Measurements from ENCODE around the gene UHRF1. TPM values are rescaled to one million over a fixed set of nuclear protein-coding genes. Genes with fewer than 3 reads are reported as not detected.
A peak's percentile ranks its signal among the peaks of the same experiment; 100 is the strongest.

Gene UHRF1
- total RNA-seq, 1 donor from 2014 or later: 223 TPM

DNA sequence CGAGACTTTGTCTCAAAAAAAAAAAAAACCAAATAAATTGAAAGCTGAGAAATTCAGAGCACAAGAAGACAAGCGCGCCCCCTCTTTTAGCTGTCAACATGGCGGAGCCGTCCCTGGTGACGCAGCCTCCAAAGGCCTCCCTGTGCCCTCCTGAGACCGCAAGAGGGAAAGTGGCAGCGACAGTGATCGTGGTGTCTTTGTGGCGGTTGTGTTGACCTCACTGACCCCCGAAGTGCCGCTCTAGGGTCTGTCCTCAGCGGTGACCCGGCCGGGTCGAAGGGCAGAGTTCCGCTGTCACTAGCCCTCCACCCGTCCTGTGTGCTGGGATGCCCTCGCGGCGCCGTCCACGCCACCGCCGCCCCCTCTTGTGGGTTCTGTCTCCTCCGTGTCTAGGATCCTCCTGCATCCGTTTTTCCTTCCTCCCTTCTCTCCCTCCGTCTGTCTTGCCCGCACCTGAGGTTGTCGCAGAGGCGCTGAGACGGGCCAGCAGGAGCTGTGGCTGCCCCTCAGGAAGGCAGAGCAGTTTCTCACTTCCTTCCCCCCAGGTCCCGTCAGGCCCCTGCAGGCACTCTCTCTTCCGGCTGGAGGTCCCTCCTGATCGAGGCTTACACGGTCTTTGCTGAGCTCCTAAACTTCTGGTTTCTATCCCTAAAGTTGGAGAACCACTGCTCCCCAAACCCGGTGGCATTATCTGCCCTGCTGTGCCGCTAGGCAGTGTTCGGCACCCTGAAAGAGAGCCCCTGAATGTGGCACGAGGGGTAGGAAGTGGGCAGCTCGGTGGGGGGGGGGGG is 7.2 kb downstream of the UHRF1 start:
- Mint-ChIP-seq H3K4me1 (peaks cover 37% of the 10 kb centered on the region), H3K27me3 (ENCODE audit: low read depth) (no peaks in the 10 kb centered on the region), H3K36me3 (ENCODE audit: low read depth) (peaks cover 20% of the 10 kb centered on the region), H3K4me3 (peak overlapping the region; percentile 70), H3K27ac (ENCODE audit: unreplicated experiment) (peak overlapping the region; percentile 92), H3K9me3 (no peaks in the 10 kb centered on the region)
- TF ChIP-seq CTCF (conservative IDR thresholded peaks at IDR 0.05): no peak
- DNase-seq (ENCODE audit: low read depth, low spot score): no peak

GRCh38 chr19:4922530-4923275 is 13.4 kb downstream of the UHRF1 start:
- H3K4me1 Mint-ChIP-seq: no peaks in the 10 kb centered on the region
- H3K36me3 Mint-ChIP-seq (ENCODE audit: low read depth): peaks cover 10% of the 10 kb centered on the region
- no peak for DNase-seq (ENCODE audit: low read depth, low spot score)
- H3K9me3 Mint-ChIP-seq: no peaks in the 10 kb centered on the region
- no peak for TF ChIP-seq CTCF (conservative IDR thresholded peaks at IDR 0.05)
- no peak overlapping the region for H3K4me3 Mint-ChIP-seq
- H3K27ac Mint-ChIP-seq (ENCODE audit: unreplicated experiment): no peak overlapping the region
- H3K27me3 Mint-ChIP-seq (ENCODE audit: low read depth): no peaks in the 10 kb centered on the region

GRCh38 chr19:4923276-4923747 is 14.0 kb downstream of the UHRF1 start:
- H3K27ac Mint-ChIP-seq (ENCODE audit: unreplicated experiment): peak overlapping the region; percentile 27

GRCh38 chr19:4929186-4929585 is 19.9 kb downstream of the UHRF1 start:
- no peak overlapping the region for H3K27ac Mint-ChIP-seq (ENCODE audit: unreplicated experiment)
- no peaks in the 10 kb centered on the region for H3K4me1 Mint-ChIP-seq
- no peak for DNase-seq (ENCODE audit: low read depth, low spot score)

More at GRCh38 chr19:4923276-4923747, 14.0 kb downstream of the UHRF1 start:
- H3K4me3 Mint-ChIP-seq: no peak overlapping the region
- no peaks in the 10 kb centered on the region for H3K27me3 Mint-ChIP-seq (ENCODE audit: low read depth)
- no peak for TF ChIP-seq CTCF (conservative IDR thresholded peaks at IDR 0.05)
- no peak for DNase-seq (ENCODE audit: low read depth, low spot score)
- H3K36me3 Mint-ChIP-seq (ENCODE audit: low read depth): peaks cover 7% of the 10 kb centered on the region
- H3K4me1 Mint-ChIP-seq: no peaks in the 10 kb centered on the region
- H3K9me3 Mint-ChIP-seq: no peaks in the 10 kb centered on the region

DNA sequence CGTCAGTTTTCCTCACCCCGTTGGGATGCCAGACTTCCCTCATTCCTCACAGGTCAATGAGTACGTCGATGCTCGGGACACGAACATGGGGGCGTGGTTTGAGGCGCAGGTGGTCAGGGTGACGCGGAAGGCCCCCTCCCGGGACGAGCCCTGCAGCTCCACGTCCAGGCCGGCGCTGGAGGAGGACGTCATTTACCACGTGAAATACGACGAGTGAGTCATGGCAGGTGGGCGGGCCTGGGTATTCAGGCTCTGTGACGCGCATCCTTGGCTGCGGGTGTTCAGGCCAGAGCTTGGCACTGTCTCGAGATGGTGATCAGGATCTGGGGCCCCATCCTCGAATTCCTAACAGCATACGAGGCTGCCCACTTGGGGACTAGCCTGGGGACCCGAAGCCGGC is 21.4 kb downstream of the UHRF1 start:
- H3K4me1 Mint-ChIP-seq: no peaks in the 10 kb centered on the region
- no peak overlapping the region for H3K4me3 Mint-ChIP-seq
- no peak for TF ChIP-seq CTCF (conservative IDR thresholded peaks at IDR 0.05)
- H3K27me3 Mint-ChIP-seq (ENCODE audit: low read depth): no peaks in the 10 kb centered on the region
- H3K9me3 Mint-ChIP-seq: no peaks in the 10 kb centered on the region
- no peak overlapping the region for H3K27ac Mint-ChIP-seq (ENCODE audit: unreplicated experiment)
- peaks cover 16% of the 10 kb centered on the region for H3K36me3 Mint-ChIP-seq (ENCODE audit: low read depth)
- DNase-seq (ENCODE audit: low read depth, low spot score): no peak

More at GRCh38 chr19:4929186-4929585, 19.9 kb downstream of the UHRF1 start:
- TF ChIP-seq CTCF (conservative IDR thresholded peaks at IDR 0.05): no peak
- Mint-ChIP-seq H3K9me3 (no peaks in the 10 kb centered on the region), H3K27me3 (ENCODE audit: low read depth) (no peaks in the 10 kb centered on the region), H3K36me3 (ENCODE audit: low read depth) (peaks cover 7% of the 10 kb centered on the region), H3K4me3 (no peak overlapping the region)

Data from neural crest cell (in vitro differentiated cells).